Measurements from ENCODE around the gene MARCHF10.

- TF ChIP-seq, protein P1, sequence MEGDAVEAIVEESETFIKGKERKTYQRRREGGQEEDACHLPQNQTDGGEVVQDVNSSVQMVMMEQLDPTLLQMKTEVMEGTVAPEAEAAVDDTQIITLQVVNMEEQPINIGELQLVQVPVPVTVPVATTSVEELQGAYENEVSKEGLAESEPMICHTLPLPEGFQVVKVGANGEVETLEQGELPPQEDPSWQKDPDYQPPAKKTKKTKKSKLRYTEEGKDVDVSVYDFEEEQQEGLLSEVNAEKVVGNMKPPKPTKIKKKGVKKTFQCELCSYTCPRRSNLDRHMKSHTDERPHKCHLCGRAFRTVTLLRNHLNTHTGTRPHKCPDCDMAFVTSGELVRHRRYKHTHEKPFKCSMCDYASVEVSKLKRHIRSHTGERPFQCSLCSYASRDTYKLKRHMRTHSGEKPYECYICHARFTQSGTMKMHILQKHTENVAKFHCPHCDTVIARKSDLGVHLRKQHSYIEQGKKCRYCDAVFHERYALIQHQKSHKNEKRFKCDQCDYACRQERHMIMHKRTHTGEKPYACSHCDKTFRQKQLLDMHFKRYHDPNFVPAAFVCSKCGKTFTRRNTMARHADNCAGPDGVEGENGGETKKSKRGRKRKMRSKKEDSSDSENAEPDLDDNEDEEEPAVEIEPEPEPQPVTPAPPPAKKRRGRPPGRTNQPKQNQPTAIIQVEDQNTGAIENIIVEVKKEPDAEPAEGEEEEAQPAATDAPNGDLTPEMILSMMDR (IDR thresholded peaks at IDR 0.05), result no peak
- no peak for TF ChIP-seq POLR2A (IDR thresholded peaks at IDR 0.05; ENCODE audit: low read depth)
- TF ChIP-seq EP300 (IDR thresholded peaks at IDR 0.05), result no peak
- no peak for TF ChIP-seq POLR2AphosphoS5 (IDR thresholded peaks at IDR 0.05)
Observed at GRCh38 chr17:62791767-62792446, 16.2 kb downstream of the MARCHF10 start.
